ENCODE data around the gene PTX4. TPM values are rescaled to one million over a fixed set of nuclear protein-coding genes. Genes with fewer than 3 reads are reported as not detected.

Gene PTX4
- total RNA-seq, 1 donor from 2014 or later: under 0.01 TPM

- Histone ChIP-seq H3K36me3 (ENCODE audit: control insufficient read depth, insufficient read depth, low read length) (peaks cover 4% of the 10 kb centered on the region), H3K4me3 (ENCODE audit: low read depth, low read length) (no peak overlapping the region), H3K27me3 (ENCODE audit: control insufficient read depth, insufficient read depth, low read length) (no peaks in the 10 kb centered on the region)
- FAIRE-seq (no peak), DNase-seq (ENCODE audit: low read depth) (no peak)
- no peak for TF ChIP-seq CTCF (IDR thresholded peaks at IDR 0.05; ENCODE audit: insufficient read depth, low read length, severe bottlenecking)
Measured at GRCh38 chr16:1455190-1456171, 33.3 kb downstream of the PTX4 start.

- H3K36me3 ChIP-seq (ENCODE audit: control insufficient read depth, insufficient read depth, low read length): peaks cover 6% of the 10 kb centered on the region
- no peak overlapping the region for H3K4me3 ChIP-seq (ENCODE audit: low read depth, low read length)
- no peak for TF ChIP-seq CTCF (IDR thresholded peaks at IDR 0.05; ENCODE audit: insufficient read depth, low read length, severe bottlenecking)
- no peaks in the 10 kb centered on the region for H3K27me3 ChIP-seq (ENCODE audit: control insufficient read depth, insufficient read depth, low read length)
- DNase-seq (ENCODE audit: low read depth) (no peak), FAIRE-seq (no peak)
Measured at GRCh38 chr16:1454561-1454960, 34.2 kb downstream of the PTX4 start.

- no peak for FAIRE-seq
- H3K36me3 ChIP-seq (ENCODE audit: control insufficient read depth, insufficient read depth, low read length): peaks cover 8% of the 10 kb centered on the region
- no peaks in the 10 kb centered on the region for H3K27me3 ChIP-seq (ENCODE audit: control insufficient read depth, insufficient read depth, low read length)
Measured at GRCh38 chr16:1453316-1453715, 35.4 kb downstream of the PTX4 start.

GRCh38 chr16:1452530-1452929 lies 36.2 kb downstream of the PTX4 start:
- H3K36me3 ChIP-seq (ENCODE audit: control insufficient read depth, insufficient read depth, low read length): peaks cover 11% of the 10 kb centered on the region
- TF ChIP-seq CTCF (IDR thresholded peaks at IDR 0.05; ENCODE audit: insufficient read depth, low read length, severe bottlenecking): no peak
- H3K4me3 ChIP-seq (ENCODE audit: low read depth, low read length): no peak overlapping the region
- FAIRE-seq (no peak), DNase-seq (ENCODE audit: low read depth) (no peak)
- H3K27me3 ChIP-seq (ENCODE audit: control insufficient read depth, insufficient read depth, low read length): no peaks in the 10 kb centered on the region

More at GRCh38 chr16:1453316-1453715, 35.4 kb downstream of the PTX4 start:
- TF ChIP-seq CTCF (IDR thresholded peaks at IDR 0.05; ENCODE audit: insufficient read depth, low read length, severe bottlenecking): no peak
- DNase-seq (ENCODE audit: low read depth): no peak
- H3K4me3 ChIP-seq (ENCODE audit: low read depth, low read length): no peak overlapping the region

GRCh38 chr16:1451702-1452392 lies 36.9 kb downstream of the PTX4 start:
- H3K27me3 ChIP-seq (ENCODE audit: control insufficient read depth, insufficient read depth, low read length): no peaks in the 10 kb centered on the region
- H3K4me3 ChIP-seq (ENCODE audit: low read depth, low read length): no peak overlapping the region
- TF ChIP-seq CTCF (IDR thresholded peaks at IDR 0.05; ENCODE audit: insufficient read depth, low read length, severe bottlenecking): no peak
- DNase-seq (ENCODE audit: low read depth): no peak
- H3K36me3 ChIP-seq (ENCODE audit: control insufficient read depth, insufficient read depth, low read length): peaks cover 9% of the 10 kb centered on the region
- no peak for FAIRE-seq
